GM12875 (cell line): ENCODE measurements around the gene ABCA1.
"Not testable (repeated sequence)": the region's sequence is repeated elsewhere in the genome, so short reads cannot be mapped to it uniquely, and the experiment has no call there.

Experiments used
- H3K4me3 ChIP-seq: one replicate; pipeline ENCODE4 v1.5.1; 2011; ENCODE audit warnings: low read depth, low read length, control low read depth
- TF ChIP-seq, protein P1 (sequence below): IDR thresholded peaks from 2 replicates; pipeline ENCODE4 v1.5.1; 2011; ENCODE audit warnings: low read depth, mild to moderate bottlenecking, control low read depth, inconsistent platforms, low read length, moderate library complexity, borderline replicate concordance; ENCODE audit not compliant: insufficient read depth

The ABCA1 gene

DNA sequence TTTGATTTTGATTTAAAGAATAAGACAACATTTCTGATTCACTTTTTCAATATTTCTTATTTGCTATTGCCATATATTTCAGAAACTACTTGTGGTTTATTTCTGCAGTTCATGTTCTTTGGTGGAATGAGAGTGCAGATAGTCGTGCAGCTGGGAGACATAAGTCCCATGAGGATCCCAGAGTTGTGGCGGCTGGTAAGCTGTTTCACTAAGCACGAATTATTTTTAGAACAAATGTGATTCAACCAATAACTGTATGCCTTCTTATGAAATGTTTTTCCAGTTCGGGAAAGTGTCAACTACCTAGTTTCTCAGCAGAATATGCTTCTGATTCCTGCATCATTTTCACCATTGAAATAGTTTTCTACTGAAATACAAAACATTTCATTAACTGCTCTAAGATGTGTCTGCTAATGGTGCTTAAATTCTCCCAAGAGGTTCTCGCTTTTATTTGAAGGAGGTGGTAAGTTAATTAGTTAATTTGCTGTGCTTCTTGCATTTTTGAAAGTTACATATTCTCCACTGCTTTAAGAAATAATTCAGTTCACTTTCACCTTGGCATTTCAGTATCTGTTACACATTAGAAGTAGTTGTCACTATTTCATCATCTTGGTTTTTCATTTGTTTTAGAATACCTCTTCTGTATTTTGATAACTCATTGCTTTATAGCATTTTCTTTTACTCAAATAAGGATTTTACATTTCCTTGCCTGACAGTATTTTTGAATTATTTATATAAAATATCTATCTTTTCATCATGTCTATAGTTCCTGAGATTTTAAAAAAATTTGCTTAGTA is 155.0 kb downstream of the ABCA1 start:
- H3K4me3 ChIP-seq, result no peak overlapping the region
- TF ChIP-seq, protein P1, sequence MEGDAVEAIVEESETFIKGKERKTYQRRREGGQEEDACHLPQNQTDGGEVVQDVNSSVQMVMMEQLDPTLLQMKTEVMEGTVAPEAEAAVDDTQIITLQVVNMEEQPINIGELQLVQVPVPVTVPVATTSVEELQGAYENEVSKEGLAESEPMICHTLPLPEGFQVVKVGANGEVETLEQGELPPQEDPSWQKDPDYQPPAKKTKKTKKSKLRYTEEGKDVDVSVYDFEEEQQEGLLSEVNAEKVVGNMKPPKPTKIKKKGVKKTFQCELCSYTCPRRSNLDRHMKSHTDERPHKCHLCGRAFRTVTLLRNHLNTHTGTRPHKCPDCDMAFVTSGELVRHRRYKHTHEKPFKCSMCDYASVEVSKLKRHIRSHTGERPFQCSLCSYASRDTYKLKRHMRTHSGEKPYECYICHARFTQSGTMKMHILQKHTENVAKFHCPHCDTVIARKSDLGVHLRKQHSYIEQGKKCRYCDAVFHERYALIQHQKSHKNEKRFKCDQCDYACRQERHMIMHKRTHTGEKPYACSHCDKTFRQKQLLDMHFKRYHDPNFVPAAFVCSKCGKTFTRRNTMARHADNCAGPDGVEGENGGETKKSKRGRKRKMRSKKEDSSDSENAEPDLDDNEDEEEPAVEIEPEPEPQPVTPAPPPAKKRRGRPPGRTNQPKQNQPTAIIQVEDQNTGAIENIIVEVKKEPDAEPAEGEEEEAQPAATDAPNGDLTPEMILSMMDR, result no peak

DNA sequence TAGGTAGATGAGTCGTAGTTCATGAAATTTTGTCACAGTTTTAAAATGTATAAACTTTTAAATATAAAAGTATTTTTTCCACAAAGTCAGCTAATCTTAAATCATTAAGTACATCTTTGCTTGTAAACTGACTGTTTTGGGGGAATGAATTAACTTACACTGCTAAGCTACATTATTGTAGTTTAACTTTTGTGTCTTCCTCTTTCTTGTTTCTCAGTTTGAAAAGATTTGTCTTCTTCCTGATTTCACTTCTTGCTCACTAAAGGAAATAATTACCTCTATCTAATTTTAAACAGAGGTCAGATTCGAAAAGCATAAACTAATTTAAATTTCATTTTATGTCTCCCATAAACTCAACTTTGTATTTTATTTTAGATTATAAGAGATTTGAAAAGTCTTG is 158.3 kb downstream of the ABCA1 start:
- H3K4me3 ChIP-seq, result no peak overlapping the region
- TF ChIP-seq, protein P1, result no peak

DNA sequence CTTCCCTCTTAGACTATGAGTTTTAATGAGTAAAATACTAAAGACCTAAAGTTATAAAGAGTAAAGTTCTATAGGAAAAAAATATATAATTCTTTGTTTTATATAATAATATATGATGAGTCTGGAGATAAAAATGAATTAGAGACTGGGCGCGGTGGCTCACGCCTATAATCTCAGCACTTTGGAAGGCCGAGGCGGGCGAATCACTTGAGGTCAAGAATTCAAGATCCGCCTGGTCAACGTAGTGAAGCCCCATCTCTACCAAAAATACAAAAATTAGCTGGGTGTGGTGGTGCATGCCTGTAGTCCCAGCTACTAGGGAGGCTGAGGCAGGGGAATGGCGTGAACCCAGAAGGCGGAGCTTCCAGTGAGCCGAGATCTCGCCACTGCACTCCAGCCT is 158.9 kb downstream of the ABCA1 start:
- H3K4me3 ChIP-seq, result not testable (repeated sequence)

DNA sequence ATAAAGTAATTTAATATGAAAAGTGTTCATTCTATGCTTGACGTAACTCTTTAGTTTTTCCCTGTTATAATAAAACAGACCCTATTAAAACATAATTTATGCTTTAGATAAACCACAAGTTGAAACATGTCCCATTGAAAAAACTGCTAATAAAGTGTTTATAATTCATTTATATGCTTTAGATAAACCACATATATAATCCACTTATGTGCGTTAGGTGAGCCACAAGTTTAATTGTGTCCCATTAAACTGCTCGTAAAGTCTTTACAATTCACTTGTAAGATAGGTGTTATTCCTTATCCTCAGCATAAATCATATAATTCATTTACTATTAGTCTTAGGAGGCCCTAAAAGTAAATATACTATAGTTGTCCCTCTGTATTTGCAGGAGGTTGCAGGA is 160.4 kb downstream of the ABCA1 start:
- TF ChIP-seq, protein P1, result no peak
- no peak overlapping the region for H3K4me3 ChIP-seq

DNA sequence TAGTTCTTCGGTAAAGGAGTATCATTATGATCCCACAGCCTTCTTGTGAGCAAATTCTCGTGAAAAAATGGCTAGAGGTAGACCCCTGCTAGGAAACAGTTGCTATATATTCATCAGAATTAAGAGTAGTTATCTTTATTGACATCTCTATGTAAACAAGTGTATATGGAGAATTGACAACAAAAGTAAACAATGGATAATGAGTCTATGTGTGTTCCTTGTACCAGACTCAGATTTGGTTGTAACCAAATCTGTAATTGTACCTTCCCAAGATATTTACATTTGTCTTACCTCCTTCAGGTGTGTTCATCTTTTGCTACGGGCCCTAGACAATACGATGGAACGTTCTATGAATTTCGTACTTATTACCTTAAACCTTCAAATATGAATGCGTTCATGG is 161.9 kb downstream of the ABCA1 start:
- TF ChIP-seq, protein P1, result no peak
- H3K4me3 ChIP-seq, result no peak overlapping the region

DNA sequence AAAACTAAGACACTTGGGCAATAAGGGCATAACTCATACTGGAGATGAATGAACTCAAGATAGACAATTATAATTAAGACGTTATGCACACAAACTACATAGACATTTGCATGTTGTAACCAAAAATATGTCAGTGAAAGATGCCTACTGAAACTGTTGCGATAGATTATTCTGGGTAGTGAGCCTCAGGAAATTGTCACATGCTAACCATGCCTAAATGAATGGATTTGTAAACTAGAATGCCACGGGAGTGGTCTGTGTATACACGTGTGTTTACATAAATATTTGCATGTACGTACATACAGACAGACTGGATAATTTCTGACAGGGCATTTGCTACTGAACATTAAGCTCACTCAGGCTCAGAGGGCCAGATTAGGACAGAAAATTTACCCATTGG is 162.8 kb downstream of the ABCA1 start:
- TF ChIP-seq, protein P1, result no peak
- H3K4me3 ChIP-seq, result no peak overlapping the region

DNA sequence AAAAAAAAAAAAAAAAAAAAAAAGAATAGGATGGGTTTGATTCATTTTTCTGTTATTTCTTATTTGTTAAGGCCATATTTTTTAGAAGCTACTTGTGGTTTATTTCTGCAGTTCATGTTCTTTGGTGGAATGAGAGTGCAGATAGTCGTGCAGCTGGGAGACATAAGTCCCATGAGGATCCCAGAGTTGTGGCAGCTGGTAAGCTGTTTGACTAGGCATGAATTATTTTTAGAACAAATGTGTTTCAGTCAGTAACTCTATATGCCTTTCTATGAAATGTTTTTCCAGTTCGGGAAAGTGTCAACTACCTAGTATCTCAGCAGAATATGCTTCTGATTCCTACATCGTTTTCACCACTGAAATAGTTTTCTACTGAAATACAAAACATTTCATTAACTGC is 169.0 kb downstream of the ABCA1 start:
- TF ChIP-seq, protein P1, result no peak
- H3K4me3 ChIP-seq, result no peak overlapping the region
